ENCODE results near the gene RAPGEF6. TPM values are rescaled to one million over a fixed set of nuclear protein-coding genes. Genes with fewer than 3 reads are reported as not detected.

Gene RAPGEF6
- total and polyA plus RNA-seq, 8 donors, result 1.4 to 43.9 (median 18.1) TPM

GRCh38 chr5:131541762-131542161 lies 93.3 kb downstream of the RAPGEF6 start:
- no peaks in the 10 kb centered on the region for H3K9me3 ChIP-seq
- DNase-seq, result no peak
- H3K4me1 ChIP-seq, result peaks cover 0 to 7% (median 0%) of the 10 kb centered on the region in 4 donors
- intact Hi-C loops (cut with DNase I; ENCODE audit: low total_unique reads), result no loop called here
- TF ChIP-seq POLR2AphosphoS5 (IDR thresholded peaks at IDR 0.05), result no peak
- TF ChIP-seq POLR2A (IDR thresholded peaks at IDR 0.05), result no peak
- no peak for TF ChIP-seq EP300 (IDR thresholded peaks at IDR 0.05)
- TF ChIP-seq, protein P1, sequence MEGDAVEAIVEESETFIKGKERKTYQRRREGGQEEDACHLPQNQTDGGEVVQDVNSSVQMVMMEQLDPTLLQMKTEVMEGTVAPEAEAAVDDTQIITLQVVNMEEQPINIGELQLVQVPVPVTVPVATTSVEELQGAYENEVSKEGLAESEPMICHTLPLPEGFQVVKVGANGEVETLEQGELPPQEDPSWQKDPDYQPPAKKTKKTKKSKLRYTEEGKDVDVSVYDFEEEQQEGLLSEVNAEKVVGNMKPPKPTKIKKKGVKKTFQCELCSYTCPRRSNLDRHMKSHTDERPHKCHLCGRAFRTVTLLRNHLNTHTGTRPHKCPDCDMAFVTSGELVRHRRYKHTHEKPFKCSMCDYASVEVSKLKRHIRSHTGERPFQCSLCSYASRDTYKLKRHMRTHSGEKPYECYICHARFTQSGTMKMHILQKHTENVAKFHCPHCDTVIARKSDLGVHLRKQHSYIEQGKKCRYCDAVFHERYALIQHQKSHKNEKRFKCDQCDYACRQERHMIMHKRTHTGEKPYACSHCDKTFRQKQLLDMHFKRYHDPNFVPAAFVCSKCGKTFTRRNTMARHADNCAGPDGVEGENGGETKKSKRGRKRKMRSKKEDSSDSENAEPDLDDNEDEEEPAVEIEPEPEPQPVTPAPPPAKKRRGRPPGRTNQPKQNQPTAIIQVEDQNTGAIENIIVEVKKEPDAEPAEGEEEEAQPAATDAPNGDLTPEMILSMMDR (IDR thresholded peaks at IDR 0.05), result no peak
- H3K27me3 ChIP-seq, result no peaks in the 10 kb centered on the region
- H3K27ac ChIP-seq, result no peak overlapping the region
- 71 to 86% (median 79%) methylated on average over 1 of the region's 1 CpG for WGBS, 5 donors
- H3K4me3 ChIP-seq, result no peak overlapping the region
- peaks cover 0 to 18% (median 11%) of the 10 kb centered on the region in 4 donors for H3K36me3 ChIP-seq

GRCh38 chr5:131541071-131541470 lies 94.0 kb downstream of the RAPGEF6 start:
- Histone ChIP-seq H3K36me3 (peaks cover 0 to 18% (median 9%) of the 10 kb centered on the region in 4 donors), H3K27ac (no peak overlapping the region), H3K4me1 (peaks cover 0 to 11% (median 3%) of the 10 kb centered on the region in 4 donors), H3K9me3 (no peaks in the 10 kb centered on the region), H3K4me3 (no peak overlapping the region), H3K27me3 (no peaks in the 10 kb centered on the region)
- no peak for DNase-seq
- intact Hi-C loops (cut with DNase I; ENCODE audit: low total_unique reads), result no loop called here
- TF ChIP-seq POLR2AphosphoS5 (IDR thresholded peaks at IDR 0.05), result no peak
- TF ChIP-seq, protein P1 (IDR thresholded peaks at IDR 0.05), result no peak
- no peak for TF ChIP-seq POLR2A (IDR thresholded peaks at IDR 0.05)
- TF ChIP-seq EP300 (IDR thresholded peaks at IDR 0.05), result no peak

DNA sequence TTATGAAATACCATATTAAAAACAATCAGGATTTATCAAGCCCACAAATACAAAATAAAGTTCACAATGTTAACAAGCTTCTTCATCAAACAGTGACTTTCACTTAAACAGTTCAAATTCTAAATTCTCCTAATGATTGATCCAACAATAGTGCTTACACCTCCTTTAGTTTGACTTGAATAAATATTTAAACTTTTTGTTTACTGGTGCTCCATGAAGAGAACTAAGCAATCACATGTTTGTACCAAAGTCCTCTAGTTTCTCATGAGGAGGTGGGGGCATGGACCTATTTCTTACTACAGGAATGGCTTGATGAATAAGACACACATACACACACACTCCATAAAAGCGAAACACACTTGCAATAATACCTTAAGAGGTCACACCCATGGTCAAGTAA lies 95.8 kb downstream of the RAPGEF6 start:
- H3K9me3 ChIP-seq, result no peaks in the 10 kb centered on the region
- 87 to 95% (median 93%) methylated on average over 1 of the region's 1 CpG for WGBS, 5 donors

GRCh38 chr5:131538177-131538593 lies 96.8 kb downstream of the RAPGEF6 start:
- peaks cover 0 to 16% (median 5%) of the 10 kb centered on the region in 4 donors for H3K36me3 ChIP-seq
- 74 to 83% (median 82%) methylated on average over 3 of the region's 3 CpGs for WGBS, 5 donors
- H3K27me3 ChIP-seq, result no peaks in the 10 kb centered on the region
- H3K9me3 ChIP-seq, result no peaks in the 10 kb centered on the region
- no peak for DNase-seq
- H3K4me3 ChIP-seq, result no peak overlapping the region
- no peak overlapping the region for H3K27ac ChIP-seq
- peaks cover 0 to 14% (median 4%) of the 10 kb centered on the region in 4 donors for H3K4me1 ChIP-seq
- intact Hi-C loops (cut with DNase I; ENCODE audit: low total_unique reads), result no loop called here
- TF ChIP-seq EP300 (IDR thresholded peaks at IDR 0.05) (no peak), POLR2A (IDR thresholded peaks at IDR 0.05) (no peak)
- TF ChIP-seq, protein P1 (IDR thresholded peaks at IDR 0.05), result no peak

More for the DNA sequence above, 95.8 kb downstream of the RAPGEF6 start:
- Histone ChIP-seq H3K36me3 (peaks cover 0 to 16% (median 7%) of the 10 kb centered on the region in 4 donors), H3K4me3 (no peak overlapping the region), H3K27ac (no peak overlapping the region), H3K4me1 (peaks cover 0 to 14% (median 3%) of the 10 kb centered on the region in 4 donors), H3K27me3 (no peaks in the 10 kb centered on the region)
- intact Hi-C loops (cut with DNase I; ENCODE audit: low total_unique reads), result no loop called here
- DNase-seq, result no peak
- TF ChIP-seq, protein P1 (IDR thresholded peaks at IDR 0.05), result no peak
